Testis (tissue), 3 donors: Measurements from ENCODE around the gene CDC42. TPM values are rescaled to one million over a fixed set of nuclear protein-coding genes. Genes with fewer than 3 reads are reported as not detected.

Experiments used
- DNase-seq: peaks from one replicate; pipeline ENCODE4 v3.0.0-alpha.2; 2019
- H3K27ac ChIP-seq, 2 donors: fragments of 200-600 bp; sonication (generic); one replicate each; pipeline ENCODE4 v1.5.1; 2019
- H3K27me3 ChIP-seq: fragments of 200-600 bp; sonication (generic); one replicate; pipeline ENCODE4 v1.5.1; 2019
- H3K36me3 ChIP-seq: fragments of 200-600 bp; sonication (generic); one replicate; pipeline ENCODE4 v1.5.1; 2017; ENCODE audit warnings: low read depth; ENCODE audit errors: missing control alignments
- H3K4me1 ChIP-seq: fragments of 200-600 bp; sonication (generic); one replicate; pipeline ENCODE4 v1.5.1; 2019
- H3K4me3 ChIP-seq, 2 donors: fragments of 200-600 bp; sonication (generic); one replicate each; pipeline ENCODE4 v1.5.1; 2017 to 2019
- H3K9me3 ChIP-seq: fragments of 200-600 bp; sonication (generic); one replicate; pipeline ENCODE4 v1.5.1; 2017
- CTCF ChIP-seq, 3 experiments: fragments of 450-650 bp in 2 of 3; fragments of 200-600 bp in 1 of 3; sonication (generic) in 1 of 3; IDR thresholded peaks; one replicate each; pipeline ENCODE4 v1.5.1; 2016 to 2019; ENCODE audit warnings: antibody characterized with exemption in 3 of 3, mild to moderate bottlenecking in 2 of 3, moderate library complexity in 1 of 3
- POLR2A ChIP-seq: fragments of 450-650 bp; IDR thresholded peaks from one replicate; pipeline ENCODE4 v1.6.1; 2017; ENCODE audit warnings: antibody characterized with exemption, mild to moderate bottlenecking, moderate library complexity
- WGBS, 2 donors: methylation state at CpG; one replicate each; pipeline ENCODE4 v1.1.5; 2018; 5-methylcytosine and 5-hydroxymethylcytosine counted together
- intact Hi-C: fragments of 100-400 bp; cut with DNase I; formaldehyde crosslinking; loops from one replicate; pipeline ENCODE4 v1.15.1; 2023; ENCODE audit warnings: low total_unique reads
- polyA plus RNA-seq: library from polyadenylated mRNA; stranded (reverse); fragments of 350-450 nt; fragmentation: Illumina TruSeq; extraction: RNeasy Lipid Tissue Mini Kit (QIAGEN cat#74804); gene quantifications from one replicate; pipeline ENCODE4 v1.2.3, GENCODE V29; 2014; ENCODE audit warnings: low read depth, low replicate concordance; ENCODE audit not compliant: insufficient read depth
- total RNA-seq, 2 donors: library from RNA; depleted of rRNA; stranded (reverse); fragments of >200 nt; gene quantifications; one replicate each; pipeline ENCODE4 v1.2.3, GENCODE V29; 2016

Gene CDC42
- total and polyA plus RNA-seq, 3 donors from 2014 or later = 139 to 152 (median 147) TPM

DNA sequence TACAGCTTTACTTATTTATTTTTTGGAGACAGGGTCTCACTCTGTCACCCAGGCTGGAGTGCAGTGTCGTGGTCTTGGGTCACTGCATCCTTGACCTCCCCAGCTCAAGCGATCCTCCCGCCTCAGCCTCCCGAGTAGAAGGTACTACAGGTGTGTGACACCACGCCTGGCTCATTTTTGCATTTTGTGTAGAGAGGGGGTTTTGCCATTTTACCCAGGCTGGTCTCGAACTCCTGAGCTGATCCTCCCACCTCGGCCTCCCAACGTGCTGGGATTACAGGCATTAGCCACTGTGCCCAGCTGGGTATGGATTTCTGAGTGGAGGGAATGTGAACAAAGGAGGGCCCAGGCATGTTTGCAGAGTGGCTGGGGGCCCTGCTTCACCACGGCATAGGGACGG lies 46.2 kb downstream of the CDC42 start:
- TF ChIP-seq CTCF (IDR thresholded peaks at IDR 0.05) (no peak), POLR2A (no peak)
- DNase-seq = no peak
- Histone ChIP-seq H3K36me3 (no peaks in the 10 kb centered on the region), H3K4me3 (no peak overlapping the region), H3K4me1 (no peaks in the 10 kb centered on the region), H3K27ac (no peak overlapping the region), H3K9me3 (no peaks in the 10 kb centered on the region), H3K27me3 (no peaks in the 10 kb centered on the region)
- 91 to 95% methylated on average over 5 to 10 of the region's 10 CpGs for WGBS, 2 donors
- intact Hi-C loops = no loop called here

- Histone ChIP-seq H3K9me3 (no peaks in the 10 kb centered on the region), H3K27ac (no peak overlapping the region), H3K4me1 (no peaks in the 10 kb centered on the region), H3K36me3 (no peaks in the 10 kb centered on the region), H3K4me3 (no peak overlapping the region), H3K27me3 (no peaks in the 10 kb centered on the region)
- no peak for DNase-seq
- TF ChIP-seq POLR2A (no peak), CTCF (IDR thresholded peaks at IDR 0.05) (no peak)
- intact Hi-C loops = no loop called here
- WGBS, 2 donors = 86 to 92% methylated on average over 3 of the region's 3 CpGs
These were observed 47.7 kb downstream of the CDC42 start for GRCh38 chr1:22100168-22100567.

GRCh38 chr1:22101199-22101598 lies 48.7 kb downstream of the CDC42 start:
- TF ChIP-seq CTCF (IDR thresholded peaks at IDR 0.05) (no peak), POLR2A (no peak)
- DNase-seq = no peak
- H3K27ac ChIP-seq = no peak overlapping the region
- no peaks in the 10 kb centered on the region for H3K27me3 ChIP-seq
- intact Hi-C loops = no loop called here
- WGBS, 2 donors = 38 to 45% methylated on average over 1 of the region's 1 CpG
- no peak overlapping the region for H3K4me3 ChIP-seq
- H3K4me1 ChIP-seq = no peaks in the 10 kb centered on the region
- no peaks in the 10 kb centered on the region for H3K36me3 ChIP-seq
- no peaks in the 10 kb centered on the region for H3K9me3 ChIP-seq

GRCh38 chr1:22101995-22102394 lies 49.5 kb downstream of the CDC42 start:
- Histone ChIP-seq H3K4me3 (no peak overlapping the region), H3K36me3 (no peaks in the 10 kb centered on the region), H3K9me3 (no peaks in the 10 kb centered on the region), H3K27ac (no peak overlapping the region), H3K27me3 (no peaks in the 10 kb centered on the region), H3K4me1 (no peaks in the 10 kb centered on the region)
- intact Hi-C loops = no loop called here
- no peak for DNase-seq
- TF ChIP-seq CTCF (IDR thresholded peaks at IDR 0.05) (no peak), POLR2A (no peak)
- WGBS, 2 donors = 87 to 92% methylated on average over 8 of the region's 8 CpGs

GRCh38 chr1:22102746-22103145 lies 50.2 kb downstream of the CDC42 start:
- TF ChIP-seq CTCF (IDR thresholded peaks at IDR 0.05) (no peak), POLR2A (no peak)
- H3K27ac ChIP-seq = no peak overlapping the region
- intact Hi-C loops = no loop called here
- H3K36me3 ChIP-seq = no peaks in the 10 kb centered on the region
- no peaks in the 10 kb centered on the region for H3K27me3 ChIP-seq
- H3K4me1 ChIP-seq = peaks cover 3% of the 10 kb centered on the region
- DNase-seq = no peak
- H3K4me3 ChIP-seq = no peak overlapping the region
- 67% methylated on average over 3 of the region's 3 CpGs for WGBS, 2 donors
- no peaks in the 10 kb centered on the region for H3K9me3 ChIP-seq
